ENCODE data around the gene POLR2B.
"Not testable (repeated sequence)": the region's sequence is repeated elsewhere in the genome, so short reads cannot be mapped to it uniquely, and the experiment has no call there.

Gene POLR2B

DNA sequence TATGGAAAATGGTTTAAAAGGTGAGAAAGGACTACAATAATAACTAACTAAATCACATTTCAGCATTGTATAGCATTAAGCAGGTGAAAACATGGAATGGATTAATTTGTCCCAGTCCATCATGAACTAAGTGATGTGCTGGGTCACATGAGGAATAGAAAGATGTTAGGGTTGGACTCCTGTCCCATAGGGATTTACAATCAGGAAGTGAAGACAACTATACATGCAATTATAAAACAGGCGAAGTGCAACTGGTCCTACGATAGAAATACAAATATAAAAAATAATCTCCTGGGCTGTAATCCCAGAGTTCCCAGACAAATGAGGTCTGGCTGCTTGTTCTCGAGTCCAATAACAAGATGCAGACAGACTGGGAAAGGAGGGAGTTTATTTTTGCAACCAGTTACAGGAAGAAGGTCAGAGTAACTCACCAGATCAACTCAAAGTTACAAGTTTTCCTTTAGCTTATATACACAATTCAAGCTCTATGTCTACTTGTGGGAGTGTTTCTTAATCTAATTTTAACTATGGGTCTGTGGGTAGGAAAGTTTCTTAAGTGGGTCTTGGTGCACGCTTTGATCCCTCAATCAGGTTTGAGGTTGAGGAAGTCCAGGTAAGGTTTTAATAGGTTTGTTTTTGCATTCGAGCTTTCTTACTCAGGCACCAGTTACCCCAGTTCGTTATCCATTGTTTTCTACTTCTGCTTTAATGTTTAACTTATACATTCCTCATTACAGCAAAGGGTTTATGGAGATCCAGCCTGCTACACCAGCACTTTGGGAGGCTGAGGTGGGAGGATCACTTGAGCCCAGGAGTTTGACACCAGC lies 81.4 kb downstream of the POLR2B start:
- no peak for DNase-seq

- DNase-seq: not testable (repeated sequence)
Measured at GRCh38 chr4:57060717-57061067, 82.0 kb downstream of the POLR2B start.

DNA sequence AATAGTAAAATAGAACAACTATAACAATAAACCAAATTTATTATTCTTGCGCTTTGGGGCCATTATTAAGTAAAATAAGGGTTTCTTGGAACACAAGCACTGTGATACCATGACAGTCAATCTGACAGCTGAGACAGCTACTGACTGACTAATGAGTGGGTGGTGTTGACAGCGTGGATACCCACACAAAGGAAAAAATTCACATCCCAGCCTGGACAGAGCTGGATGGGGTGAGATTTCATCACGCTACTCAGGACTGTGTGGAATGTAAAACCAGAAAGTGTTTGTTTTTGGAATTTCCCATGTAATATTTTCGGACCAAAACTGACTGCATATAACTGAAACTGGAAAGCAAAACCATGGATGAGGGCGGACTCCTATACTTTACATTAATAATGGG lies 82.7 kb downstream of the POLR2B start:
- no peak for DNase-seq

DNA sequence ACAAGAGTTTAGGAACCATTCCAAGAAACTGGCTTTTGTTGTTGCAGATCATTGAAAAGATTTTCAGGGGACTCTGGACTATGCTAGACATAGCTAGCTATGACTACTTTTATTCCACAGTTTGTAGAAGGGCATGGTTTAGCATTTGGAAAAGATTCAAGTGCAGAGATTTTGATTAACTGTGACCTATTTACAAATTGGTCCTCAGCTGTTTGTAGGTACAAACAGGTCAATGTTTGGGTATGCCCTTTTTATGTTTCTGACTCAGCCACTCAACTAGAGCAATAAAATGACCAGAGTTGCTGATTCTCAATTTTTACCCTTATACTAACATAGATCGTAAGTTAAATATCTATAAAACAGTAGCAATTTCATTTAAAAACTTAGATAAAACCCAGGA lies 84.8 kb downstream of the POLR2B start:
- DNase-seq: no peak

GRCh38 chr4:57064120-57064519 lies 85.4 kb downstream of the POLR2B start:
- no peak for DNase-seq

DNA sequence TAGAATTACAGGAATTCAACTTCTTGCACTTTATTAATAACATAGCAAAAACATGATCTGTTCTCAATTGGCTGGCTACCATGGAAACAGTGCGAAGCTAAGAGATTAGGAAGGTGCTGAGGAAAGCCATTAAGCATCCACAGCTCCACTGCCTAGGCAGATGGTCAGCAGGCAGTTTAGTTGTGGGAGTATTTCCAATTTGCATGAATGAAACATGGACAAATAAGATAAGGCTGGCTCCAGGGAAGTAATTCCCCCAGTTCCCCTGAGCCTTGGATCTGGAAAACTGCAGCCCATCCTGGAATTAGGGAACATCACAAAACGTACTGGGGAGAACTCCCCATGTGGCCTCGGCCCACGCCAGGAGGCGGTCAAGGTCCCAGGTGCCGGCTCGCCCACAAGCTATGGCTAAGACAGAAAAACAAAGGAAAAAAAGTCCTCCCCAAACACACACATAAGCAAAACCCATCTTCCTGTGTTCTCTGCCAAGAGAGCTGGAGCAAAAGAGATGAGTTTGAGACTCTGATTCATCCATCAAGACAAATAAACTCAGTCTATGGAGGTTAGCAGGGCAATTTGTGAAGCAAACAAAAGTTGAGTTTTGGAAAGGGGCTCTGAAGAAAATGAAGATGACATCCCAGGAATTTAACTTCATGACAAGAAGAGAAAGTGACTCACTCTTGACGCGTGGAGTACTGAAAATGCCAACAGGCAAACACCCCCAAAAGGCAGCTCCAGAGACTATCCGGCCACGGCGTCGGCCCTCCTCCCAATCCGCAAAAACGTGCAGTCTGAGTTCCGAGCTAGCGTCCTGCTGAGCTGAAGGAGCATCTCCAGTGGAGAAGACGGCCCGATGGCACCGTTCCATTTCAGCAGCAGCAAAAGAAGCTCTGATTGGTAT lies 86.4 kb downstream of the POLR2B start:
- no peak for DNase-seq

DNA sequence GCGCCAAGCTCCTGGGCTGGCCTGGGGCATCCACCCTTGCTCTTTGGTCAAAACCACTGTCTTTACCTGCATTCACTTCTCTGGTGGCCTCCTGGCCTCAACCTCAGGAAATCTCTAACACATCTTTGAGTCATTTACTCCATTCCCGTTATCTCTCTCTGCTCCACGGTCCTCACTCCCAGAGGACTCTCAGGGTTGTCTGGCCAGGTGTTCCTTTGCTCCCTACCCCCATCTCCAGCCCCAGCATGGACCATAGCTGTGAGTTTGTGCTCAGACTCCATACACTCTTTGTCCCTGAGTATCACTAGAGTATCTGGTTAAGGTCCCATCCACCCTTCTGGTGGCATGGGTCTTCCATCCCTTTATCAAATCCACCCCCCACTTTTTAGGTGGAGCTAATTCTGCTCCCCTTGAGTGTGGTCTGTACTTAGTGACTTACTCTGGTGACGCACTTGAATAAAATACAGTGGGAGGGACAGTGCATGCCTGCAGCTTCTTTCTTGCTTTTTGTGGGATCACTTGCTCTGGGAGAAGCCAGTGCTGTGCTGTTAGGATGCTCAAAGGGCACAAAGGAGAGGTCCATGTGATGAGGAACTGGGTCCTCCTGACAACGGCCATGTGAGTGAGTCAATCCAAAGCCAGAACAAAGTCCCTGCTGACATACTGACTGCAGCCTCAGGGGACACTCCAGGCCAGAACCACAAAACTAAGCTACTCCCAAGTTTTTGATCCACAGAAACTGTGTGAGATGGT lies 87.2 kb downstream of the POLR2B start:
- DNase-seq: no peak

DNA sequence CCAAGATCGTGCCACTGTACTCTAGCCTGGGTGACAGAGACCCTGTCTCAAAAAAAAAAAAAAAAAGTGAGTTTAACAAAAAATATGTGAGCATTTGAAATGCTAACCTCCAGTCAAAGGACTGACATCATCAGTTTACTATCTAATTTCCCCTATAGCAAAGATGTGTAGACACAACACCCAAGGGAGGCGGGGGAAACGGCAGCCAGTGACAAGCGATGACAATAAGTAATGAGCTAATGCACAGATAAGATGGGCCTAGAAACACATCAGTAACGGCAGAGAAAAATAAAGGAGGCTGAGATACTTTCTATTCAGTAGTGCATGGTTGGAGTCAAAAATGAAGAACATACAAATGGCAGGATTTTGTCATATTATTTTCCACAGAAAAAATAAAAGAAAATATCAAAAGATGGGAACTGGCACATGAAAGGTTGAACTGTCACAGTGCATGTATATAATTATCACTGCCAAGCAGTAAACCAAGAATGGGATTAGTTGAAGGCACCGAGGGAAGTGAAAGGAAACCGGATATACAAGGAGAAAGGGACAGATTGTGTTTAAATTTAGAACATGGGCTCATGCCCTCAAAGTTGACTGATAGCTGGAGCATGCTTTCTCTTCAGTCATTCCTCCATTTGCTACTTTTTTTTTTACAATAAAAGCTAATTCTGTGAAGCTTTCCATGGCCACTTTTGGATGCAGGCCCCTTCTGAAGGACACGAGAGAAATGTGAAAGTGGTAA lies 89.7 kb downstream of the POLR2B start:
- DNase-seq: no peak

DNA sequence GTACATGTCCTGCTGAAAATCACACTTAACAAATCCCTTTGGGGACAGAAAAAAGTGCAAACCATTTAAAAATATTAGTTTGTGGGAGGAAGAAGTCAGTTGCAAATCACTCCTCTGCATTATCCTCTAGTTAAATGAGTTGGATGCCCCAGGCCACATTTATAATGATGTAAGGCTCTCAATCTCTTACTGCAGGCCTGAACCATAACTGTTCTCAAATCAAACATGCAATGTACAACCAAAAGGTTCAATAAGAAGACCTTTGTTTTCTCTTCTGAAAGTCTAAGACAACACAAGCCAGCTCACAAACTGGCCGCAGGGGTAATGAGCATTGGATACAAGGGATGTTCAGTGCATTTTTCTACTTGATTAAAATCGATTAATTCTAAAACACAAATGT lies 91.8 kb downstream of the POLR2B start:
- DNase-seq: no peak

GRCh38 chr4:57071326-57071725 lies 92.6 kb downstream of the POLR2B start:
- no peak for DNase-seq

DNA sequence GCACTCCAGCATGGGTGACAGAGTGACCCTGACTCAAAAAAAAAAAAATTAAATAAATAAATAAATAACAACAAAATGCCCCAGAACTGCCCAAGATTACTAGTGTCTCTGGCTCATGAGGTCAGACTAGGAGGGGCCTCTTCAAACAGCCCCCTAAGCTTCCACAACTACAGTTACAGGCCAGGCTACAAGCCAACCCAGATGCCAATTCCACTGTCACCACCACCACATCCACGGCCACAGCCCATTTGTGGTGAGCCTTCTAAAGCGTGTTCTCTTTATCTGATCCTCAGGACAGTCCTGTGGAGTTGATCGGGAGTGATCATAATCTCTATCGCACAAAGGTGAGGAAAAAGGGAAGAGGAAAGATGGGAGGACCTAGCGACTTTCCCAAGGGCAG lies 94.9 kb downstream of the POLR2B start:
- DNase-seq: no peak

DNA sequence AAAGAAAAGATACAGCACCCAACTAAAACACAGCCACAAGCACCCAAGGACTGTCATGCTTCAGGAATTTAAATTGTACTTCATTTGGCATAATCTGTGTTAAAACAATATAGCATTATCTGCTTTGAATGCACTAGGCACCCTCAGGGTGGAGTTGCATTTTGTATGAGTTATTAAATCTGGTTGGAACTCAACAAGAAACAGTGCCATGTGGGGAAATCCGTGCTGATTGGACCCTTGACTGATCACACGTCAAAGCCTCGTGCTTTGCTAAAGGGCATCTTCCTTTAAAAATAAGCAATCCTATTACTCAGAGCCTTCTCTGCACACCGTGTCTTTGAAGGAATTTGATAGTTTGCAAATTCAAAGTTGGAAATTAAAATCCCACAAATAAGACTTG lies 96.0 kb downstream of the POLR2B start:
- DNase-seq: no peak

- no peak for DNase-seq
Measured at GRCh38 chr4:57075367-57075766, 96.7 kb downstream of the POLR2B start.

DNA sequence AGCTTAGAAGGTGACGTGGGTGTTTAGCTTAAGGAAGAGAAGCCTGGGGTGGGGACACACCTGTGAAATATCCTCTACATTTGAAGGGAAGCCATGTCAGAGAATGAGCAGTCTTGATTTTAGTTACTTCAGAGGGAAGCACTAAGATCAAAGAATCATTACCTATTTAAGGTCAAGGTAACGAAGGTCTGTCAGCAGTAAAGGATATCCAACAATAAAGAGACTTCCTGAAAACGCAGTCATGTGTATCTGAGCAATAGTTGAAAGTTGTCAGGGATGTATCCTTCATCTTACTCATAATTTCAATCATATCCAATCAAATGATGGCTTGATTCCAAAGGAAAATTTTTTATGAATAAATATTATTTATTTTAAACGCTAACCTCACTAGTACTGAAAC lies 98.0 kb downstream of the POLR2B start:
- DNase-seq: no peak

- DNase-seq: no peak
Measured at GRCh38 chr4:57077550-57078343, 99.1 kb downstream of the POLR2B start.

DNA sequence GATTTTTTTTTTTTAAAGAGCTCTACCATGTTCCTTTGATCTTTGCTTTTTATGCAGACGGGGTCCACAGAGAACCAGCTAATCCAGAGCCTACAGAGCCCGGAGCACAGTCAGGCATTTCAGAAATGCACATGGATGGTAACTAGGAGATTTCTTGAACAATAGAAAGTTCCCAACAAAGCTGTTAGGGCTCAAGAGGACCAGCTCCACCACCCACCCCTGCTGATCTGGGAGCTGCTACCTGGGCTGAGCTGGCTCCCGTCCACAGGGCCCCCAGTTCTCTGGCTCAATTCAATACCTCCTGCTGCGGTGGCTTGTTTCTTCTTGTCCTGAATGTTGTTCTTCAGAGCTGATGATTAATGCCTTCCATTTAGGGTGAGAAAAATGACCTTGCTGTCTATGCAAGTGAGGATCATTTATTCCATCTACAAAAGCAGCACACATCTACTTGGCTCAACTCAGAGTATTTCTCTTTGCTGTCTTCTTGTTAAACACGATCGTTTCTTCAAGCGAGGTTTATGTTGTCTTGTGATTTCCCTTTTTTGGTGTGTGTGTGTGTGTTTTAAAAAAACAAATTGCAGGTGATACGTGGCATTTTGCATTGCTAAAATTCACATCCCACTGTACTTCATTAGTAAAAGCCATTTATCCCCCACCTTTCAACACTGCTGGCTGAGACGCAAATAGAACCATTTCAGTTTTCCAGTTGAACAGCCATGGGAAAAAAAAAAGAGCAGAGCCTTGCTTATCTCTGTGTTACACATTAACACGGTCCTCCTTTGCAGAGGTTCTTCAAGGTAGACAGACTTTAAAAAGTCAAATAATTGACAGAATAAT lies 100.2 kb downstream of the POLR2B start:
- no peak for DNase-seq
